Karpas-422 (cell line): ENCODE measurements around the gene COL9A1. TPM values are rescaled to one million over a fixed set of nuclear protein-coding genes. Genes with fewer than 3 reads are reported as not detected.
A peak's percentile ranks its signal among the peaks of the same experiment; 100 is the strongest.
"Not testable (repeated sequence)": the region's sequence is repeated elsewhere in the genome, so short reads cannot be mapped to it uniquely, and the experiment has no call there.

Experiments
- DNase-seq: peaks from one replicate; pipeline ENCODE4 v3.0.0-alpha.2; 2015
- H2AFZ ChIP-seq: fragments of 200-600 bp; sonication (generic); 2 replicates; pipeline ENCODE4 v1.6.1; 2014; ENCODE audit warnings: antibody characterized with exemption, low read length, mixed read lengths
- H3K27ac ChIP-seq: fragments of 200-600 bp; sonication (generic); 2 replicates; pipeline ENCODE4 v1.5.1; 2014; ENCODE audit warnings: mild to moderate bottlenecking, low read length, moderate library complexity
- H3K27me3 ChIP-seq: fragments of 200-600 bp; sonication (generic); 2 replicates; pipeline ENCODE4 v1.6.1; 2014; ENCODE audit warnings: low read length, mixed read lengths
- H3K36me3 ChIP-seq: fragments of 200-600 bp; sonication (generic); 2 replicates; pipeline ENCODE4 v1.6.1; 2014; ENCODE audit warnings: low read length, mixed read lengths; ENCODE audit not compliant: insufficient read depth
- H3K4me1 ChIP-seq: fragments of 200-600 bp; sonication (generic); 2 replicates; pipeline ENCODE4 v1.6.1; 2014; ENCODE audit warnings: mild to moderate bottlenecking, low read length, mixed read lengths
- H3K4me2 ChIP-seq: fragments of 200-600 bp; sonication (generic); 2 replicates; pipeline ENCODE4 v1.6.1; 2014; ENCODE audit warnings: low read length, low read depth, mild to moderate bottlenecking; ENCODE audit not compliant: poor library complexity, severe bottlenecking
- H3K4me3 ChIP-seq: fragments of 200-600 bp; sonication (generic); 2 replicates; pipeline ENCODE4 v1.5.1; 2014; ENCODE audit warnings: mild to moderate bottlenecking, antibody characterized with exemption, low read length, mixed read lengths
- H3K79me2 ChIP-seq: fragments of 200-600 bp; sonication (generic); 2 replicates; pipeline ENCODE4 v1.6.1; 2014; ENCODE audit warnings: mild to moderate bottlenecking, low read length, mixed read lengths
- H3K9ac ChIP-seq: fragments of 200-600 bp; sonication (generic); 2 replicates; pipeline ENCODE4 v1.6.0; 2014; ENCODE audit warnings: low read length
- H3K9me2 ChIP-seq: fragments of 200-600 bp; sonication (generic), shearing (Covaris generic); replicated peaks from 2 replicates; pipeline ENCODE4 v1.6.0; 2014; ENCODE audit warnings: mild to moderate bottlenecking, low read length, moderate library complexity; ENCODE audit not compliant: insufficient read depth
- H3K9me3 ChIP-seq: fragments of 300-700, 200-600 bp; sonication (generic); 2 replicates; pipeline ENCODE4 v1.6.1; 2014; ENCODE audit warnings: low read length, mixed read lengths
- H4K20me1 ChIP-seq: fragments of 200-600 bp; sonication (generic); 2 replicates; pipeline ENCODE4 v1.6.1; 2014; ENCODE audit warnings: mild to moderate bottlenecking, antibody characterized with exemption, low read length, low read depth; ENCODE audit not compliant: insufficient read depth
- total RNA-seq: library from RNA; depleted of rRNA; stranded (reverse); fragments of >200 nt; shearing (Covaris generic); gene quantifications from 2 replicates; pipeline ENCODE4 v1.2.3, GENCODE V29; 2014; ENCODE audit warnings: low replicate concordance

Gene COL9A1
- total RNA-seq, 1 experiment from 2014 or later: not detected

- no peaks in the 10 kb centered on the region for H3K36me3 ChIP-seq
- H3K9me3 ChIP-seq: no peaks in the 10 kb centered on the region
- no peaks in the 10 kb centered on the region for H3K79me2 ChIP-seq
- no peak overlapping the region for H3K4me3 ChIP-seq
- no peaks in the 10 kb centered on the region for H4K20me1 ChIP-seq
- no peaks in the 10 kb centered on the region for H3K4me1 ChIP-seq
- no peaks in the 10 kb centered on the region for H3K27me3 ChIP-seq
- H3K9ac ChIP-seq: no peak overlapping the region
- DNase-seq: no peak
- H2AFZ ChIP-seq: no peak overlapping the region
- H3K27ac ChIP-seq: no peak overlapping the region
- no peaks in the 10 kb centered on the region for H3K9me2 ChIP-seq
- no peak overlapping the region for H3K4me2 ChIP-seq
These were observed 24.2 kb upstream of the COL9A1 start for GRCh38 chr6:70327036-70327435.

GRCh38 chr6:70325009-70325408 lies 22.1 kb upstream of the COL9A1 start:
- Histone ChIP-seq H4K20me1 (no peaks in the 10 kb centered on the region), H3K9ac (no peak overlapping the region)

GRCh38 chr6:70317799-70318198 lies 14.9 kb upstream of the COL9A1 start:
- H3K4me2 ChIP-seq, H3K9ac ChIP-seq, H3K36me3 ChIP-seq, H2AFZ ChIP-seq, H3K27ac ChIP-seq, DNase-seq, H3K79me2 ChIP-seq, H3K4me3 ChIP-seq, H3K9me3 ChIP-seq, H3K9me2 ChIP-seq, H4K20me1 ChIP-seq, H3K27me3 ChIP-seq, H3K4me1 ChIP-seq: not testable (repeated sequence)

More at GRCh38 chr6:70325009-70325408, 22.1 kb upstream of the COL9A1 start:
- H3K27me3 ChIP-seq: no peaks in the 10 kb centered on the region
- H3K79me2 ChIP-seq: no peaks in the 10 kb centered on the region
- DNase-seq: no peak
- no peaks in the 10 kb centered on the region for H3K9me2 ChIP-seq
- no peak overlapping the region for H3K4me3 ChIP-seq
- no peak overlapping the region for H2AFZ ChIP-seq
- H3K4me2 ChIP-seq: no peak overlapping the region
- no peak overlapping the region for H3K27ac ChIP-seq
- no peaks in the 10 kb centered on the region for H3K36me3 ChIP-seq
- no peaks in the 10 kb centered on the region for H3K4me1 ChIP-seq
- no peaks in the 10 kb centered on the region for H3K9me3 ChIP-seq

GRCh38 chr6:70315079-70315751 lies 12.3 kb upstream of the COL9A1 start:
- Histone ChIP-seq H3K79me2 (no peaks in the 10 kb centered on the region), H3K4me3 (no peak overlapping the region), H3K27me3 (no peaks in the 10 kb centered on the region), H2AFZ (no peak overlapping the region), H3K9ac (no peak overlapping the region), H3K9me3 (no peaks in the 10 kb centered on the region), H4K20me1 (no peaks in the 10 kb centered on the region), H3K4me2 (no peak overlapping the region), H3K36me3 (no peaks in the 10 kb centered on the region), H3K9me2 (no peaks in the 10 kb centered on the region), H3K27ac (no peak overlapping the region), H3K4me1 (no peaks in the 10 kb centered on the region)
- no peak for DNase-seq

GRCh38 chr6:70314296-70314695 lies 11.4 kb upstream of the COL9A1 start:
- Histone ChIP-seq H3K9ac (no peak overlapping the region), H3K4me3 (no peak overlapping the region), H3K27me3 (no peaks in the 10 kb centered on the region), H3K27ac (no peak overlapping the region), H3K36me3 (no peaks in the 10 kb centered on the region), H3K79me2 (no peaks in the 10 kb centered on the region), H3K9me2 (no peaks in the 10 kb centered on the region), H3K4me1 (no peaks in the 10 kb centered on the region), H4K20me1 (no peaks in the 10 kb centered on the region), H3K9me3 (no peaks in the 10 kb centered on the region), H2AFZ (no peak overlapping the region), H3K4me2 (no peak overlapping the region)
- no peak for DNase-seq

GRCh38 chr6:70312165-70312745 lies 9.4 kb upstream of the COL9A1 start:
- Histone ChIP-seq H3K9me2 (no peaks in the 10 kb centered on the region), H3K4me3 (no peak overlapping the region), H3K27me3 (no peaks in the 10 kb centered on the region), H3K9ac (no peak overlapping the region), H3K79me2 (no peaks in the 10 kb centered on the region), H3K4me1 (no peaks in the 10 kb centered on the region), H3K4me2 (no peak overlapping the region), H4K20me1 (no peaks in the 10 kb centered on the region), H3K36me3 (no peaks in the 10 kb centered on the region), H2AFZ (no peak overlapping the region), H3K27ac (no peak overlapping the region), H3K9me3 (no peaks in the 10 kb centered on the region)
- DNase-seq: no peak

GRCh38 chr6:70310063-70310694 lies 7.3 kb upstream of the COL9A1 start:
- H3K9me3 ChIP-seq: no peaks in the 10 kb centered on the region
- H3K4me1 ChIP-seq: no peaks in the 10 kb centered on the region
- H3K27ac ChIP-seq: no peak overlapping the region
- H3K4me3 ChIP-seq: no peak overlapping the region
- H2AFZ ChIP-seq: no peak overlapping the region
- H3K9ac ChIP-seq: no peak overlapping the region
- no peaks in the 10 kb centered on the region for H3K79me2 ChIP-seq
- DNase-seq: peak; percentile 75
- H3K9me2 ChIP-seq: no peaks in the 10 kb centered on the region
- H3K4me2 ChIP-seq: no peak overlapping the region
- H3K27me3 ChIP-seq: no peaks in the 10 kb centered on the region
- no peaks in the 10 kb centered on the region for H4K20me1 ChIP-seq
- no peaks in the 10 kb centered on the region for H3K36me3 ChIP-seq

GRCh38 chr6:70309243-70309642 lies 6.4 kb upstream of the COL9A1 start:
- Histone ChIP-seq H3K4me1 (no peaks in the 10 kb centered on the region), H3K4me3 (no peak overlapping the region), H3K27me3 (no peaks in the 10 kb centered on the region), H3K79me2 (no peaks in the 10 kb centered on the region), H2AFZ (no peak overlapping the region), H4K20me1 (no peaks in the 10 kb centered on the region), H3K9ac (no peak overlapping the region), H3K4me2 (no peak overlapping the region), H3K9me2 (no peaks in the 10 kb centered on the region), H3K27ac (no peak overlapping the region), H3K36me3 (no peaks in the 10 kb centered on the region), H3K9me3 (no peaks in the 10 kb centered on the region)
- DNase-seq: no peak
